HCT116 (cell line): ENCODE measurements around the gene ETV7. TPM values are rescaled to one million over a fixed set of nuclear protein-coding genes. Genes with fewer than 3 reads are reported as not detected.

Source experiments
- ATAC-seq: fragments of 200-7000 bp; cut with Tn5 transposase; 2 replicates; pipeline ENCODE4 v1.9.1; 2020; ENCODE audit warnings: mild to moderate bottlenecking, moderate library complexity
- BruUV-seq: library from RNA; stranded (reverse); fragments of 400-500 nt; replicated peaks from 2 replicates; lab custom pipeline; 2021; lab: Mats Ljungman, UMichigan
- CTCF ChIA-PET: fragments of 300-600 bp; sonication (Branson Sonifier 250); formaldehyde crosslinking; loops from one replicate; lab custom pipeline; 2021; ENCODE audit warnings: antibody characterized with exemption; lab: Charles Lee
- POLR2A ChIA-PET: fragments of 300-600, 350-600 bp; sonication (Branson Sonifier 250); formaldehyde crosslinking; loops from one replicate; lab custom pipeline; 2021; ENCODE audit warnings: antibody characterized with exemption; lab: Charles Lee
- RAD21 ChIA-PET, 2 experiments: fragments of 300-600 bp; sonication (Branson Sonifier 250); formaldehyde crosslinking; loops; one replicate each; lab custom pipeline; 2023; ENCODE audit warnings: low total read pairs in 2 of 2; ENCODE audit not compliant: uncharacterized antibody in 2 of 2, unreplicated experiment in 2 of 2, low non-redundant PET in 1 of 2; lab: Charles Lee
- DNase-seq: peaks from one replicate; pipeline ENCODE4 v3.0.0-alpha.2; 2010; ENCODE audit warnings: low read depth, low spot score
- H2AFZ ChIP-seq: fragments of 200-600 bp; shearing (Covaris generic), sonication (generic); 2 replicates; pipeline ENCODE4 v1.6.1; 2017; ENCODE audit warnings: low read depth, mixed run types, mixed read lengths, antibody characterized with exemption, low read length; ENCODE audit not compliant: poor library complexity, severe bottlenecking
- H3K27ac ChIP-seq: 2 replicates; pipeline ENCODE4 v1.5.1; 2012; ENCODE audit warnings: low read depth, low read length
- H3K27me3 ChIP-seq: fragments of 200-600 bp; sonication (generic); 2 replicates; pipeline ENCODE4 v1.6.1; 2016; ENCODE audit warnings: mixed run types, low read length, mixed read lengths; ENCODE audit not compliant: insufficient read depth
- H3K36me3 ChIP-seq, 2 experiments: fragments of 200-500 bp in 1 of 2; fragments of 200-600 bp in 1 of 2; sonication (Bioruptor generic) in 1 of 2; sonication (generic) in 1 of 2; 2 replicates each; pipeline versions ENCODE4 v1.5.1 to v1.6.1; 2014 to 2016; ENCODE audit warnings: low read length in 2 of 2, inconsistent platforms in 1 of 2, mixed read lengths in 1 of 2, mixed run types in 1 of 2; ENCODE audit not compliant: insufficient read depth in 2 of 2, control insufficient read depth in 1 of 2
- H3K4me1 ChIP-seq, 2 experiments: fragments of 200-600 bp in 1 of 2; sonication (generic) in 1 of 2; 2 replicates each; pipeline versions ENCODE4 v1.5.1 to v1.6.1; 2012 to 2017; ENCODE audit warnings: low read length in 2 of 2, inconsistent platforms in 1 of 2, mild to moderate bottlenecking in 1 of 2, mixed read lengths in 1 of 2, mixed run types in 1 of 2, moderate library complexity in 1 of 2; ENCODE audit not compliant: insufficient read depth in 2 of 2, control insufficient read depth in 1 of 2
- H3K4me2 ChIP-seq: fragments of 200-600 bp; sonication (generic); 2 replicates; pipeline ENCODE4 v1.6.1; 2017; ENCODE audit warnings: mixed run types, low read length, mixed read lengths
- H3K4me3 ChIP-seq, 2 experiments: fragments of 200-600 bp in 1 of 2; sonication (generic) in 1 of 2; replicated peaks in 1 of 2; 2 replicates each; pipeline ENCODE4 v1.5.1; 2011 to 2016; ENCODE audit warnings: low read length in 2 of 2, control low read depth in 1 of 2, low read depth in 1 of 2, mild to moderate bottlenecking in 1 of 2, mixed read lengths in 1 of 2, mixed run types in 1 of 2
- H3K79me2 ChIP-seq: fragments of 200-600 bp; sonication (generic); 2 replicates; pipeline ENCODE4 v1.6.1; 2017; ENCODE audit warnings: mild to moderate bottlenecking, mixed run types, low read length, moderate library complexity, mixed read lengths; ENCODE audit not compliant: insufficient read depth
- H3K9ac ChIP-seq: fragments of 200-600 bp; sonication (generic); 2 replicates; pipeline ENCODE4 v1.6.1; 2016; ENCODE audit warnings: low read length, mixed read lengths
- H3K9me2 ChIP-seq: fragments of 200-600 bp; sonication (generic), shearing (Covaris generic); 2 replicates; pipeline ENCODE4 v1.6.1; 2017; ENCODE audit warnings: mixed run types, mild to moderate bottlenecking, moderate library complexity; ENCODE audit not compliant: insufficient read depth
- H3K9me3 ChIP-seq, 2 experiments: fragments of 200-500 bp in 1 of 2; fragments of 200-600 bp in 1 of 2; sonication (Bioruptor generic) in 1 of 2; sonication (generic) in 1 of 2; 2 replicates each; pipeline ENCODE4 v1.6.1; 2014 to 2017; ENCODE audit warnings: low read length in 2 of 2, mixed read lengths in 2 of 2, inconsistent platforms in 1 of 2, low read depth in 1 of 2, mild to moderate bottlenecking in 1 of 2, mixed run types in 1 of 2, moderate library complexity in 1 of 2; ENCODE audit not compliant: control insufficient read depth in 1 of 2, insufficient read depth in 1 of 2
- H4K20me1 ChIP-seq: fragments of 200-600 bp; sonication (generic), shearing (Covaris generic); 2 replicates; pipeline ENCODE4 v1.6.1; 2017; ENCODE audit warnings: mixed run types, mild to moderate bottlenecking, moderate library complexity; ENCODE audit not compliant: insufficient read depth
- CEBPB ChIP-seq: IDR thresholded peaks from 2 replicates; pipeline ENCODE4 v1.6.1; 2012; ENCODE audit warnings: low read depth
- EGR1 ChIP-seq: IDR thresholded peaks from 2 replicates; pipeline ENCODE4 v1.6.1; 2012; ENCODE audit warnings: low read depth
- ELF1 ChIP-seq: IDR thresholded peaks from 2 replicates; pipeline ENCODE4 v1.6.1; 2012; ENCODE audit warnings: low read depth, borderline replicate concordance
- EZH2 ChIP-seq: fragments of 200-600 bp; sonication (generic); IDR thresholded peaks from 2 replicates; pipeline ENCODE4 v1.6.1; 2017; ENCODE audit warnings: antibody characterized with exemption, mixed run types
- EZH2phosphoT487 ChIP-seq: fragments of 200-600 bp; IDR thresholded peaks from 2 replicates; pipeline ENCODE4 v1.6.1; 2018; ENCODE audit warnings: antibody characterized with exemption, borderline replicate concordance
- FOSL1 ChIP-seq: IDR thresholded peaks from 2 replicates; pipeline ENCODE4 v1.6.1; 2012; ENCODE audit warnings: low read depth
- JUND ChIP-seq: IDR thresholded peaks from 2 replicates; pipeline ENCODE4 v1.6.1; 2012
- POLR2AphosphoS5 ChIP-seq: IDR thresholded peaks from 2 replicates; pipeline ENCODE4 v1.6.1; 2011; ENCODE audit warnings: mild to moderate bottlenecking, low read depth, low read length, moderate library complexity
- RAD21 ChIP-seq: IDR thresholded peaks from 2 replicates; pipeline ENCODE4 v1.6.1; 2012; ENCODE audit warnings: low read depth, mild to moderate bottlenecking
- SIN3A ChIP-seq: IDR thresholded peaks from 2 replicates; pipeline ENCODE4 v1.6.1; 2012; ENCODE audit warnings: low read depth
- SP1 ChIP-seq: IDR thresholded peaks from 2 replicates; pipeline ENCODE4 v1.6.1; 2012; ENCODE audit warnings: low read depth
- TCF7L2 ChIP-seq: IDR thresholded peaks from 2 replicates; pipeline ENCODE4 v1.7.0; 2011; ENCODE audit warnings: borderline replicate concordance, inconsistent platforms; ENCODE audit not compliant: insufficient read depth, insufficient read length; ENCODE audit errors: extremely low read depth
- YY1 ChIP-seq: IDR thresholded peaks from 2 replicates; pipeline ENCODE4 v1.6.1; 2011; ENCODE audit warnings: low read length, low read depth, moderate library complexity, mild to moderate bottlenecking; ENCODE audit not compliant: insufficient replicate concordance; ENCODE audit errors: extremely low read depth
- ZFX ChIP-seq: fragments of 450-650 bp; IDR thresholded peaks from 2 replicates; pipeline ENCODE4 v1.6.1; 2017
- intact Hi-C: fragments of 100-400 bp; cut with micrococcal nuclease; formaldehyde crosslinking; loops from 2 replicates; pipeline ENCODE4 v1.10.0; 2022
- total RNA-seq: library from RNA; stranded (reverse); gene quantifications from one replicate; pipeline ENCODE4 v1.2.1, GENCODE V29; 2021; ENCODE audit not compliant: unreplicated experiment
- TF ChIP-seq, protein P1 (sequence below): IDR thresholded peaks from 2 replicates; pipeline ENCODE4 v1.6.1; 2011; ENCODE audit warnings: mild to moderate bottlenecking, low read length, moderate library complexity; ENCODE audit not compliant: insufficient replicate concordance; ENCODE audit errors: extremely low read depth
- TF ChIP-seq, protein P2 (sequence below): IDR thresholded peaks from 2 replicates; pipeline ENCODE4 v1.6.1; 2012; ENCODE audit warnings: low read depth
- TF ChIP-seq, protein P3 (sequence below), 3 experiments: fragments of 200-600 bp in 1 of 3; sonication (generic) in 1 of 3; IDR thresholded peaks in 2 of 3; conservative IDR thresholded peaks in 1 of 3; 2 replicates each; pipeline ENCODE4 v1.5.1; 2012 to 2017; ENCODE audit warnings: low read depth in 2 of 3, low read length in 2 of 3, antibody characterized with exemption in 1 of 3, borderline replicate concordance in 1 of 3, control low read depth in 1 of 3, mild to moderate bottlenecking in 1 of 3, mixed read lengths in 1 of 3, mixed run types in 1 of 3, moderate library complexity in 1 of 3; ENCODE audit not compliant: insufficient read depth in 1 of 3

ETV7 gene
- total RNA-seq, 1 experiment from 2014 or later: 1.0 TPM

DNA sequence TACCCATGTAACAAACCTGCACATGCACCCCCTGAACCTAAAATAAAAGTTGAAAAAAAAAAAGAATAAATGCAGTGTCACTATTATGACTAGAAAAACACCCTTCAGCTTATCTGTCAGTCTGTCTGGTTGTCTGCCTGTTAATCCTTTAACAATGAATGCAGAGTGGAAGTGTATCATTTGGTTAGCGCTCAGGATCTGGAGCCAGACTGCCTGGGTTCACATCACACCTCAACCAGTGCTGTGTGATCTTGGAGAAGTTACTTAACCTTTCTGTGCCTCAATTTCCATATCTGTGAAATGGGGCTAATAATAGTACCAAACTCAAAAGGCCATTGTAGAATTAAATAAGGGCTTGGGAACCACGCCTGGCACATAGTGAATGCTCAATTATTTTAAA lies 16.8 kb downstream of the ETV7 start:
- TF ChIP-seq, protein P1, sequence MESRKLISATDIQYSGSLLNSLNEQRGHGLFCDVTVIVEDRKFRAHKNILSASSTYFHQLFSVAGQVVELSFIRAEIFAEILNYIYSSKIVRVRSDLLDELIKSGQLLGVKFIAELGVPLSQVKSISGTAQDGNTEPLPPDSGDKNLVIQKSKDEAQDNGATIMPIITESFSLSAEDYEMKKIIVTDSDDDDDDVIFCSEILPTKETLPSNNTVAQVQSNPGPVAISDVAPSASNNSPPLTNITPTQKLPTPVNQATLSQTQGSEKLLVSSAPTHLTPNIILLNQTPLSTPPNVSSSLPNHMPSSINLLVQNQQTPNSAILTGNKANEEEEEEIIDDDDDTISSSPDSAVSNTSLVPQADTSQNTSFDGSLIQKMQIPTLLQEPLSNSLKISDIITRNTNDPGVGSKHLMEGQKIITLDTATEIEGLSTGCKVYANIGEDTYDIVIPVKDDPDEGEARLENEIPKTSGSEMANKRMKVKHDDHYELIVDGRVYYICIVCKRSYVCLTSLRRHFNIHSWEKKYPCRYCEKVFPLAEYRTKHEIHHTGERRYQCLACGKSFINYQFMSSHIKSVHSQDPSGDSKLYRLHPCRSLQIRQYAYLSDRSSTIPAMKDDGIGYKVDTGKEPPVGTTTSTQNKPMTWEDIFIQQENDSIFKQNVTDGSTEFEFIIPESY: no peak
- TF ChIP-seq EZH2: no peak
- TF ChIP-seq EZH2phosphoT487: no peak
- TF ChIP-seq SP1: no peak
- TF ChIP-seq YY1: no peak
- no peak for TF ChIP-seq ZFX
- TF ChIP-seq JUND: no peak
- TF ChIP-seq RAD21: no peak
- TF ChIP-seq, protein P2, sequence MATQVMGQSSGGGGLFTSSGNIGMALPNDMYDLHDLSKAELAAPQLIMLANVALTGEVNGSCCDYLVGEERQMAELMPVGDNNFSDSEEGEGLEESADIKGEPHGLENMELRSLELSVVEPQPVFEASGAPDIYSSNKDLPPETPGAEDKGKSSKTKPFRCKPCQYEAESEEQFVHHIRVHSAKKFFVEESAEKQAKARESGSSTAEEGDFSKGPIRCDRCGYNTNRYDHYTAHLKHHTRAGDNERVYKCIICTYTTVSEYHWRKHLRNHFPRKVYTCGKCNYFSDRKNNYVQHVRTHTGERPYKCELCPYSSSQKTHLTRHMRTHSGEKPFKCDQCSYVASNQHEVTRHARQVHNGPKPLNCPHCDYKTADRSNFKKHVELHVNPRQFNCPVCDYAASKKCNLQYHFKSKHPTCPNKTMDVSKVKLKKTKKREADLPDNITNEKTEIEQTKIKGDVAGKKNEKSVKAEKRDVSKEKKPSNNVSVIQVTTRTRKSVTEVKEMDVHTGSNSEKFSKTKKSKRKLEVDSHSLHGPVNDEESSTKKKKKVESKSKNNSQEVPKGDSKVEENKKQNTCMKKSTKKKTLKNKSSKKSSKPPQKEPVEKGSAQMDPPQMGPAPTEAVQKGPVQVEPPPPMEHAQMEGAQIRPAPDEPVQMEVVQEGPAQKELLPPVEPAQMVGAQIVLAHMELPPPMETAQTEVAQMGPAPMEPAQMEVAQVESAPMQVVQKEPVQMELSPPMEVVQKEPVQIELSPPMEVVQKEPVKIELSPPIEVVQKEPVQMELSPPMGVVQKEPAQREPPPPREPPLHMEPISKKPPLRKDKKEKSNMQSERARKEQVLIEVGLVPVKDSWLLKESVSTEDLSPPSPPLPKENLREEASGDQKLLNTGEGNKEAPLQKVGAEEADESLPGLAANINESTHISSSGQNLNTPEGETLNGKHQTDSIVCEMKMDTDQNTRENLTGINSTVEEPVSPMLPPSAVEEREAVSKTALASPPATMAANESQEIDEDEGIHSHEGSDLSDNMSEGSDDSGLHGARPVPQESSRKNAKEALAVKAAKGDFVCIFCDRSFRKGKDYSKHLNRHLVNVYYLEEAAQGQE: no peak
- TF ChIP-seq EGR1: no peak
- TF ChIP-seq CEBPB: no peak
- no peak for TF ChIP-seq FOSL1
- no peak for TF ChIP-seq ELF1
- TF ChIP-seq POLR2AphosphoS5: no peak
- TF ChIP-seq SIN3A: no peak
- no peak for TF ChIP-seq TCF7L2
- TF ChIP-seq, protein P3, sequence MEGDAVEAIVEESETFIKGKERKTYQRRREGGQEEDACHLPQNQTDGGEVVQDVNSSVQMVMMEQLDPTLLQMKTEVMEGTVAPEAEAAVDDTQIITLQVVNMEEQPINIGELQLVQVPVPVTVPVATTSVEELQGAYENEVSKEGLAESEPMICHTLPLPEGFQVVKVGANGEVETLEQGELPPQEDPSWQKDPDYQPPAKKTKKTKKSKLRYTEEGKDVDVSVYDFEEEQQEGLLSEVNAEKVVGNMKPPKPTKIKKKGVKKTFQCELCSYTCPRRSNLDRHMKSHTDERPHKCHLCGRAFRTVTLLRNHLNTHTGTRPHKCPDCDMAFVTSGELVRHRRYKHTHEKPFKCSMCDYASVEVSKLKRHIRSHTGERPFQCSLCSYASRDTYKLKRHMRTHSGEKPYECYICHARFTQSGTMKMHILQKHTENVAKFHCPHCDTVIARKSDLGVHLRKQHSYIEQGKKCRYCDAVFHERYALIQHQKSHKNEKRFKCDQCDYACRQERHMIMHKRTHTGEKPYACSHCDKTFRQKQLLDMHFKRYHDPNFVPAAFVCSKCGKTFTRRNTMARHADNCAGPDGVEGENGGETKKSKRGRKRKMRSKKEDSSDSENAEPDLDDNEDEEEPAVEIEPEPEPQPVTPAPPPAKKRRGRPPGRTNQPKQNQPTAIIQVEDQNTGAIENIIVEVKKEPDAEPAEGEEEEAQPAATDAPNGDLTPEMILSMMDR (IDR thresholded peaks at IDR 0.05 in 2 of 3, conservative IDR thresholded peaks at IDR 0.05 in 1 of 3; ENCODE audit: borderline replicate concordance in 1 of 3, insufficient read depth in 1 of 3, low read depth in 2 of 3, low read length in 2 of 3): no peak
- Histone ChIP-seq H3K4me3 (no peak overlapping the region), H3K79me2 (no peaks in the 10 kb centered on the region), H3K27me3 (no peaks in the 10 kb centered on the region), H3K9me2 (no peaks in the 10 kb centered on the region), H3K4me1 (no peaks in the 10 kb centered on the region), H3K27ac (no peak overlapping the region), H3K9me3 (no peaks in the 10 kb centered on the region), H3K4me2 (no peak overlapping the region), H3K36me3 (no peaks in the 10 kb centered on the region), H3K9ac (no peak overlapping the region), H4K20me1 (no peaks in the 10 kb centered on the region), H2AFZ (no peak overlapping the region)
- ATAC-seq (no peak), DNase-seq (no peak)
- ChIA-PET POLR2A (no interaction called here), RAD21 (no interaction called here), CTCF (no interaction called here)
- intact Hi-C loops: no loop called here
- no TSS peak for BruUV-seq
